Measurements from ENCODE around the gene PRKCE.

PRKCE gene

GRCh38 chr2:46142546-46143428 is 491.3 kb downstream of the PRKCE start:
- DNase-seq = no peak

GRCh38 chr2:46143429-46144132 is 492.1 kb downstream of the PRKCE start:
- DNase-seq = no peak

- no peak for DNase-seq
Observed at GRCh38 chr2:46144133-46144800, 492.8 kb downstream of the PRKCE start.

- no peak for DNase-seq
Observed at GRCh38 chr2:46145017-46145416, 493.5 kb downstream of the PRKCE start.

GRCh38 chr2:46145840-46146239 is 494.4 kb downstream of the PRKCE start:
- no peak for DNase-seq

- no peak for DNase-seq
Observed at GRCh38 chr2:46146866-46147502, 495.5 kb downstream of the PRKCE start.

GRCh38 chr2:46147626-46148368 is 496.3 kb downstream of the PRKCE start:
- DNase-seq = no peak

GRCh38 chr2:46148369-46148736 is 496.9 kb downstream of the PRKCE start:
- DNase-seq = no peak

GRCh38 chr2:46150445-46150955 is 499.0 kb downstream of the PRKCE start:
- no peak for DNase-seq

GRCh38 chr2:46151577-46151976 is 500.1 kb downstream of the PRKCE start:
- no peak for DNase-seq

GRCh38 chr2:46153996-46154753 is 502.7 kb downstream of the PRKCE start:
- DNase-seq = no peak

GRCh38 chr2:46157072-46157965 is 505.8 kb downstream of the PRKCE start:
- no peak for DNase-seq

GRCh38 chr2:46157966-46158310 is 506.5 kb downstream of the PRKCE start:
- DNase-seq = no peak

GRCh38 chr2:46158661-46159060 is 507.2 kb downstream of the PRKCE start:
- DNase-seq = no peak

- DNase-seq = no peak
Observed at GRCh38 chr2:46160326-46160725, 508.9 kb downstream of the PRKCE start.

- no peak for DNase-seq
Observed at GRCh38 chr2:46161315-46161714, 509.8 kb downstream of the PRKCE start.

GRCh38 chr2:46161911-46162310 is 510.4 kb downstream of the PRKCE start:
- DNase-seq = no peak

- no peak for DNase-seq
Observed at GRCh38 chr2:46162329-46163097, 511.0 kb downstream of the PRKCE start.

- DNase-seq = peak in 1 of 2 donors; percentile 7
Observed at GRCh38 chr2:46163098-46163430, 511.6 kb downstream of the PRKCE start.
